Measurements from ENCODE around the gene ATP6AP2.

GRCh38 chrX:40542208-40542607, 38.6 kb upstream of the ATP6AP2 start:
- TF ChIP-seq CTCF (IDR thresholded peaks at IDR 0.05) (no peak), RORB (CRISPR knock-in tag; IDR thresholded peaks at IDR 0.05) (no peak), USF2 (CRISPR knock-in tag; IDR thresholded peaks at IDR 0.05) (no peak), SOX15 (CRISPR knock-in tag; IDR thresholded peaks at IDR 0.05) (no peak), IRF1 (CRISPR knock-in tag; IDR thresholded peaks at IDR 0.05) (no peak), ATF2 (CRISPR knock-in tag; IDR thresholded peaks at IDR 0.05; ENCODE audit: borderline replicate concordance, low read depth) (no peak), SMAD3 (CRISPR knock-in tag; IDR thresholded peaks at IDR 0.05; ENCODE audit: borderline replicate concordance) (no peak)
